AG09319 (cell line): ENCODE data around the gene BHLHE41.

Experiments used
- DNase-seq: peaks from one replicate; pipeline ENCODE4 v3.0.0-alpha.2; 2010; ENCODE audit warnings: low read depth; ENCODE audit errors: extremely low read depth
- TF ChIP-seq, protein P1 (sequence below): IDR thresholded peaks from 2 replicates; pipeline ENCODE4 v1.5.1; 2011; ENCODE audit warnings: low read depth, mild to moderate bottlenecking, inconsistent platforms, low read length, moderate library complexity

BHLHE41 gene

DNA sequence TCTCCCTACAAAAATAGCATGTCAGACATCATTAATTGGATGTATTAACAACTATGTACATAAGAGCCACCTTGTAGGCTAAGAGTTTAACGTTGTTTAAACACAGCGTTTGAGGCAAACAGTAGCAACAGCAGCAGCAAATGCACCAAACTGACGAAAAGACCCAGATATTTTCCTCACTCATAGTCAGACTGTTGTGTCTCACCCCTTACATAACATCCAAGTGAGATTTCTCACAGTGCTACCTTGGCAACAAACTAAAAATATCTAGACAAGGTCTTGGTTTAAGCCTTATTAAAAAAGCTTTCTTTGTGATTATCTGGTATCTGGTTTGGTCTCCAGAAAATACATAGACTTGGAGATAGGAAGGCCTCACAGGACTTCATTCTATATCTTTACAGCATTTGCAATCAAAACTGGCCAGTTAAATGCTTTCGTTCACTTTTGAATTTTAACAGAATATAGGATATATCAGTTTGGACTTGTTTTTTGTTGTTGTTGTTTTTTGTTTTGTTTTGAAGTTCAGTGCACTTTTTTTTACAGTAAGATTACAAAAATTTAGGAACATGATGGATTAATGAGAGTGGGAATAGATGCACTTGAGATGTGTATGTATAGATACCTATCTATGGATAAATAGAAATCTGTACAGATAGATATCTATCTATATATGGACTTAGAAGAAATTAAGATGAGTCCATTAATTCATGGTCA, 4.1 kb downstream of the BHLHE41 start:
- DNase-seq: no peak
- TF ChIP-seq, protein P1, sequence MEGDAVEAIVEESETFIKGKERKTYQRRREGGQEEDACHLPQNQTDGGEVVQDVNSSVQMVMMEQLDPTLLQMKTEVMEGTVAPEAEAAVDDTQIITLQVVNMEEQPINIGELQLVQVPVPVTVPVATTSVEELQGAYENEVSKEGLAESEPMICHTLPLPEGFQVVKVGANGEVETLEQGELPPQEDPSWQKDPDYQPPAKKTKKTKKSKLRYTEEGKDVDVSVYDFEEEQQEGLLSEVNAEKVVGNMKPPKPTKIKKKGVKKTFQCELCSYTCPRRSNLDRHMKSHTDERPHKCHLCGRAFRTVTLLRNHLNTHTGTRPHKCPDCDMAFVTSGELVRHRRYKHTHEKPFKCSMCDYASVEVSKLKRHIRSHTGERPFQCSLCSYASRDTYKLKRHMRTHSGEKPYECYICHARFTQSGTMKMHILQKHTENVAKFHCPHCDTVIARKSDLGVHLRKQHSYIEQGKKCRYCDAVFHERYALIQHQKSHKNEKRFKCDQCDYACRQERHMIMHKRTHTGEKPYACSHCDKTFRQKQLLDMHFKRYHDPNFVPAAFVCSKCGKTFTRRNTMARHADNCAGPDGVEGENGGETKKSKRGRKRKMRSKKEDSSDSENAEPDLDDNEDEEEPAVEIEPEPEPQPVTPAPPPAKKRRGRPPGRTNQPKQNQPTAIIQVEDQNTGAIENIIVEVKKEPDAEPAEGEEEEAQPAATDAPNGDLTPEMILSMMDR: no peak

- TF ChIP-seq, protein P1: peak; percentile 71
- peak; percentile 43 for DNase-seq
Observed at GRCh38 chr12:26119391-26119989, 5.3 kb downstream of the BHLHE41 start.

- DNase-seq: no peak
- TF ChIP-seq, protein P1: no peak
Observed at GRCh38 chr12:26118308-26118707, 6.5 kb downstream of the BHLHE41 start.

DNA sequence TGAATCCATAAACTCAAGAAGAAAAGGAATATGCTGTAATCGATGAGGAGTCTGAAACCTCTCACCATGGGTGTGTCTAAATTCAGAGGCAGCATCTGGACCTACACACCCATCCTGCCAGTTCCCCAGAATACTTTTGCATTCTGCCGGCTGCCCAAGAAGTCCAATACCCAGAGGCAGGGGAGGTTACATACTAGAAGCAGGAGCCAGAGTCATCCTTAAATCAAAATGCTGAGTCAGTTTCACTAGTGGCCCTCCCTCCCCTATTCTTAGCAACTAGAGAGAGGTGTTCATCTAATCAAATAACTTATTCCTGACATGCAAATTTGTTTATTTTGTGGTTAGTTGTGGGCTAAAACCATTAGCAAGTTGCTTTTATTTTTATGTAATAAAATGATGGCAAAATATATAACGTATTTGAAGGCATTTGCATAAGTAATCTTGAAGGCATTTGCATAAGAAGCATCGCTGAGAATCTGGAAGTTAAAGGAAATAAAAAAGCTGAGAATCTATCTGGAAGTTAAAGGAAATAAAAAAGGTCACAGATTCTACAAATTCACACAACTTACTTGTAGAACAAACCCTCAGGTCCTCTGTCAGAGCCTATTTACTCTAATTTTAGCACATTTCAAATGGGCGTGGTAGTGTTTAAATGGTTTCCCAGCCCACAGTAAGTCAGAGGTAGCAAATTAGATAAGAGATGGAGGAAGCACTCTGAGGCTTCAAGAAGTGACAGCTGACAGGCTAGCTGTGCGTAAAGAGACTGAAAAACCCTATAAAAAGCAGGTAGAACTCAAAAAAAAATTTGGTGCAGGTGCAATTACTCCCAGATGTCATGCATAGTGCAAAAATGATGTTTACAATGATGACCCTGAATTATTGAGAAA, 7.8 kb downstream of the BHLHE41 start:
- TF ChIP-seq, protein P1: no peak
- no peak for DNase-seq

DNA sequence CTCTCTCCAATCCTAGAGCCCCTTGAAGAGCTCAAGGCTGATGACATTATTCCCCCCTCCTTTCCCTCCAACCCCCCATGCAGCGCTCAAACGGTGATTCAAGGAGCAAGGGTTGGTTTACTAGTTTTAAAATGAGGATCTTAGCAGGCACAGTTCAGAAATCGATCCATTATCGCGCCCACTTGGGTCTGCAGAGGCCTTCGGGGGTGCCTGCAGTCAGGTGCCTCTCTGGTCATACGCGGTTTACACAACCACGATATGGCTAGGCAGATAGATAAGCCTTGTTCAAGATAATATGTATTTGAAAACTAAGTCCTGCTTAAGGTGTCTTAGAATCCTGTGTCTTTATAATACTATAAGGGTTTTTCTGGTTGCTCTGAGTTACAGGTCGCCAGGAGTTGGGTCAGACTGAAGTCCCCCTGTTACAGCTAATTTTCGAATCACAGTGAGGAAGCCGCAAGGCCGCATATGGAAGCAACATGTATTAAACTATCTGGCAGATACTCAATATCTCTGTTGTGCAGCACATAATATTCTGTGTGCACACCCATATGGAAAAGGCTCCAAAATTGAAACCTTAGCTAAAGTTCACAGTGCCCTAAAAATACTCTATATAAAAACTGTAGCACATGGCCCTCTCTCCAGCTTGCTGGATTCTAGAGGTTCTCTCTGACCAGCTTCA, 10.0 kb downstream of the BHLHE41 start:
- no peak for DNase-seq
- TF ChIP-seq, protein P1: no peak

- DNase-seq: peak; percentile 78
- TF ChIP-seq, protein P1: no peak; the same call in none of the 2 replicates
Observed at GRCh38 chr12:26113853-26114719, 10.8 kb downstream of the BHLHE41 start.
